Mammary epithelial cell (primary cell): ENCODE measurements around the gene SLC38A3.

ENCODE experiments used
- EZH2 ChIP-seq: IDR thresholded peaks from 2 replicates; pipeline ENCODE4 v1.6.1; 2012; ENCODE audit warnings: low read length, inconsistent platforms, borderline replicate concordance
- TF ChIP-seq, protein P1 (sequence below), 2 donors: IDR thresholded peaks in 1 of 2; conservative IDR thresholded peaks in 1 of 2; 2 replicates each; pipeline ENCODE4 v1.5.1; 2011 to 2012; ENCODE audit warnings: inconsistent platforms in 2 of 2, low read length in 2 of 2, mild to moderate bottlenecking in 2 of 2, control low read depth in 1 of 2, low read depth in 1 of 2; ENCODE audit not compliant: insufficient read depth in 1 of 2; ENCODE audit errors: extremely low read depth in 1 of 2

- TF ChIP-seq, protein P1, sequence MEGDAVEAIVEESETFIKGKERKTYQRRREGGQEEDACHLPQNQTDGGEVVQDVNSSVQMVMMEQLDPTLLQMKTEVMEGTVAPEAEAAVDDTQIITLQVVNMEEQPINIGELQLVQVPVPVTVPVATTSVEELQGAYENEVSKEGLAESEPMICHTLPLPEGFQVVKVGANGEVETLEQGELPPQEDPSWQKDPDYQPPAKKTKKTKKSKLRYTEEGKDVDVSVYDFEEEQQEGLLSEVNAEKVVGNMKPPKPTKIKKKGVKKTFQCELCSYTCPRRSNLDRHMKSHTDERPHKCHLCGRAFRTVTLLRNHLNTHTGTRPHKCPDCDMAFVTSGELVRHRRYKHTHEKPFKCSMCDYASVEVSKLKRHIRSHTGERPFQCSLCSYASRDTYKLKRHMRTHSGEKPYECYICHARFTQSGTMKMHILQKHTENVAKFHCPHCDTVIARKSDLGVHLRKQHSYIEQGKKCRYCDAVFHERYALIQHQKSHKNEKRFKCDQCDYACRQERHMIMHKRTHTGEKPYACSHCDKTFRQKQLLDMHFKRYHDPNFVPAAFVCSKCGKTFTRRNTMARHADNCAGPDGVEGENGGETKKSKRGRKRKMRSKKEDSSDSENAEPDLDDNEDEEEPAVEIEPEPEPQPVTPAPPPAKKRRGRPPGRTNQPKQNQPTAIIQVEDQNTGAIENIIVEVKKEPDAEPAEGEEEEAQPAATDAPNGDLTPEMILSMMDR (conservative IDR thresholded peaks at IDR 0.05 in 1 of 2, IDR thresholded peaks at IDR 0.05 in 1 of 2; ENCODE audit: extremely low read depth in 1 of 2, insufficient read depth in 1 of 2, low read depth in 1 of 2, low read length in 2 of 2): peak; percentile 77 to 91
- TF ChIP-seq EZH2: no peak
Measured at GRCh38 chr3:50260027-50260941, 55.2 kb downstream of the SLC38A3 start.
